Peyer's patch (tissue), 4 donors: ENCODE data around the gene DNMT3A.

Experiments used
- POLR2A ChIP-seq, 2 donors: fragments of 450-650 bp; IDR thresholded peaks; one replicate each; pipeline ENCODE4 v1.5.1; 2017; ENCODE audit warnings: antibody characterized with exemption in 2 of 2, mild to moderate bottlenecking in 2 of 2, moderate library complexity in 2 of 2
- TF ChIP-seq, protein P1 (sequence below), 6 experiments: fragments of 450-650 bp in 4 of 6; fragments of 200-600 bp in 2 of 6; sonication (generic) in 1 of 6; IDR thresholded peaks; one replicate each; pipeline ENCODE4 v1.5.1; 2017 to 2019; ENCODE audit warnings: antibody characterized with exemption in 6 of 6, mild to moderate bottlenecking in 3 of 6, moderate library complexity in 1 of 6

DNA sequence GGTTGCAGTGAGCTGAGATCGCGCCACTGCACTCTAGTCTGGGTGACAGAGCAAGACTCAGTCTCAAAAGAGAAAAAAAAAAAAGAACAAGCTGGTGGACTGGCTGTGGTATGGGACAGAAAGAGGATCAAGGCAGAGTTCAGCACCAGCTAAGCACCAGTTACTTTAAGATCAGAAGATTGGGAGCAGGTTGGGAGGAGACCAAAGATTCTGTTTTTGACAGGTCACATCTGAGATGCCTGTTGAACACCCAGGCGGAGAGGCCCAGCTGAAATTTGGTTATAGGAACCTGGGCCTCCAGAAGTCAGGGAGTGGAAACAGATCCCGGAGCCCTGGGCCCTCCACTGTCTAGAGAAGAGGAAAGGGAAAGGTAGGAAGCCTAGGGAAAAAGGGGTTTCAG lies 120.1 kb downstream of the DNMT3A start:
- no peak for TF ChIP-seq POLR2A (IDR thresholded peaks at IDR 0.05)
- TF ChIP-seq, protein P1, sequence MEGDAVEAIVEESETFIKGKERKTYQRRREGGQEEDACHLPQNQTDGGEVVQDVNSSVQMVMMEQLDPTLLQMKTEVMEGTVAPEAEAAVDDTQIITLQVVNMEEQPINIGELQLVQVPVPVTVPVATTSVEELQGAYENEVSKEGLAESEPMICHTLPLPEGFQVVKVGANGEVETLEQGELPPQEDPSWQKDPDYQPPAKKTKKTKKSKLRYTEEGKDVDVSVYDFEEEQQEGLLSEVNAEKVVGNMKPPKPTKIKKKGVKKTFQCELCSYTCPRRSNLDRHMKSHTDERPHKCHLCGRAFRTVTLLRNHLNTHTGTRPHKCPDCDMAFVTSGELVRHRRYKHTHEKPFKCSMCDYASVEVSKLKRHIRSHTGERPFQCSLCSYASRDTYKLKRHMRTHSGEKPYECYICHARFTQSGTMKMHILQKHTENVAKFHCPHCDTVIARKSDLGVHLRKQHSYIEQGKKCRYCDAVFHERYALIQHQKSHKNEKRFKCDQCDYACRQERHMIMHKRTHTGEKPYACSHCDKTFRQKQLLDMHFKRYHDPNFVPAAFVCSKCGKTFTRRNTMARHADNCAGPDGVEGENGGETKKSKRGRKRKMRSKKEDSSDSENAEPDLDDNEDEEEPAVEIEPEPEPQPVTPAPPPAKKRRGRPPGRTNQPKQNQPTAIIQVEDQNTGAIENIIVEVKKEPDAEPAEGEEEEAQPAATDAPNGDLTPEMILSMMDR (IDR thresholded peaks at IDR 0.05): no peak
